Astrocyte of the cerebellum (primary cell): ENCODE results near the gene DHX36.
A peak's percentile ranks its signal among the peaks of the same experiment; 100 is the strongest.

Experiments
- DNase-seq: peaks from one replicate; pipeline ENCODE4 v3.0.0-alpha.2; 2011; ENCODE audit warnings: low read depth
- H3K4me3 ChIP-seq: 2 replicates; pipeline ENCODE4 v1.5.1; 2011; ENCODE audit warnings: mild to moderate bottlenecking, low read depth, low read length, moderate library complexity
- in situ Hi-C: cut with HindIII; loops from 2 replicates; pipeline ENCODE4 v1.10.0; 2017; ENCODE audit warnings: low sequenced_read_pairs
- TF ChIP-seq, protein P1 (sequence below): IDR thresholded peaks from 2 replicates; pipeline ENCODE4 v1.5.1; 2012; ENCODE audit warnings: low read length, low read depth, moderate library complexity, mild to moderate bottlenecking; ENCODE audit errors: missing control alignments

DHX36 gene, protein sequence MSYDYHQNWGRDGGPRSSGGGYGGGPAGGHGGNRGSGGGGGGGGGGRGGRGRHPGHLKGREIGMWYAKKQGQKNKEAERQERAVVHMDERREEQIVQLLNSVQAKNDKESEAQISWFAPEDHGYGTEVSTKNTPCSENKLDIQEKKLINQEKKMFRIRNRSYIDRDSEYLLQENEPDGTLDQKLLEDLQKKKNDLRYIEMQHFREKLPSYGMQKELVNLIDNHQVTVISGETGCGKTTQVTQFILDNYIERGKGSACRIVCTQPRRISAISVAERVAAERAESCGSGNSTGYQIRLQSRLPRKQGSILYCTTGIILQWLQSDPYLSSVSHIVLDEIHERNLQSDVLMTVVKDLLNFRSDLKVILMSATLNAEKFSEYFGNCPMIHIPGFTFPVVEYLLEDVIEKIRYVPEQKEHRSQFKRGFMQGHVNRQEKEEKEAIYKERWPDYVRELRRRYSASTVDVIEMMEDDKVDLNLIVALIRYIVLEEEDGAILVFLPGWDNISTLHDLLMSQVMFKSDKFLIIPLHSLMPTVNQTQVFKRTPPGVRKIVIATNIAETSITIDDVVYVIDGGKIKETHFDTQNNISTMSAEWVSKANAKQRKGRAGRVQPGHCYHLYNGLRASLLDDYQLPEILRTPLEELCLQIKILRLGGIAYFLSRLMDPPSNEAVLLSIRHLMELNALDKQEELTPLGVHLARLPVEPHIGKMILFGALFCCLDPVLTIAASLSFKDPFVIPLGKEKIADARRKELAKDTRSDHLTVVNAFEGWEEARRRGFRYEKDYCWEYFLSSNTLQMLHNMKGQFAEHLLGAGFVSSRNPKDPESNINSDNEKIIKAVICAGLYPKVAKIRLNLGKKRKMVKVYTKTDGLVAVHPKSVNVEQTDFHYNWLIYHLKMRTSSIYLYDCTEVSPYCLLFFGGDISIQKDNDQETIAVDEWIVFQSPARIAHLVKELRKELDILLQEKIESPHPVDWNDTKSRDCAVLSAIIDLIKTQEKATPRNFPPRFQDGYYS

DNA sequence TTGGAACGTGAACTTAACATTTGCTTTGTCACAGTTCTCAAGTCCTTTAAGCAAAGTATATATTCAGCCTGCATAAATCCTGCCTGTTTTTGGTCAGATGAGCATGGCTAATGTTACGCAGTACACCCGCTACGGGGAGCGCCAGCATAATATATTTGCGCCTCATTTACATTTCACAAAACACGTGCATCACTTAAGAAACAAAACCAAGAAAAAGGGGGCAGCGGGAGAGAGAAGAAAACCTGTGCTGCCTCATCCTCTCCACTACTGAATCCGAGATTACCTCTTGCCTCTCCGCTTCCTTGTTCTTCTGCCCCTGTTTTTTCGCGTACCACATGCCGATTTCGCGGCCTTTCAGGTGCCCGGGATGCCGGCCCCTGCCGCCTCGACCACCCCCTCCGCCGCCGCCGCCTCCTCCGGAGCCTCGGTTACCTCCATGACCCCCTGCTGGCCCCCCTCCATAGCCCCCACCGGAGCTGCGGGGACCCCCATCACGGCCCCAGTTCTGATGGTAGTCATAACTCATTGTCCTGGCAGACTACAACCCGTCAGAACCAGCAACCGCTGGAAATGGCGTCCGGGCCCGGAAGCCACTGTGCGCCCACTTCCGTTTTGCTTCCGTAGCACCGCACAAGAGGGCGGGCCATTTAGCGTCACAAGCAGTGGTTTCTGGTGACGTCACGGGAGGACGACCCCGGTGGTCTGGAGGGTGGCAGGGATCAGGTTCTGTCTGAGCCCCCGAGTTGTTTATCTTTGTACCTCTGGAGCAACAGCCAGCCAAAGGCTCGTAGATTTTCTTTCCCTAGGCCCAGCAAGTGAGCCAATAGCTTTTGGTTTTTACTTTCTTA is at the start of gene DHX36:
DHX36 (minus strand) TSS at position 597 of the 848 bp plus-strand sequence; CDS start at position 526, 71 bp downstream.
- peak; percentile 96 for DNase-seq
- peak within 1 kb of the TSS; percentile 70 for H3K4me3 ChIP-seq
- TF ChIP-seq, protein P1, sequence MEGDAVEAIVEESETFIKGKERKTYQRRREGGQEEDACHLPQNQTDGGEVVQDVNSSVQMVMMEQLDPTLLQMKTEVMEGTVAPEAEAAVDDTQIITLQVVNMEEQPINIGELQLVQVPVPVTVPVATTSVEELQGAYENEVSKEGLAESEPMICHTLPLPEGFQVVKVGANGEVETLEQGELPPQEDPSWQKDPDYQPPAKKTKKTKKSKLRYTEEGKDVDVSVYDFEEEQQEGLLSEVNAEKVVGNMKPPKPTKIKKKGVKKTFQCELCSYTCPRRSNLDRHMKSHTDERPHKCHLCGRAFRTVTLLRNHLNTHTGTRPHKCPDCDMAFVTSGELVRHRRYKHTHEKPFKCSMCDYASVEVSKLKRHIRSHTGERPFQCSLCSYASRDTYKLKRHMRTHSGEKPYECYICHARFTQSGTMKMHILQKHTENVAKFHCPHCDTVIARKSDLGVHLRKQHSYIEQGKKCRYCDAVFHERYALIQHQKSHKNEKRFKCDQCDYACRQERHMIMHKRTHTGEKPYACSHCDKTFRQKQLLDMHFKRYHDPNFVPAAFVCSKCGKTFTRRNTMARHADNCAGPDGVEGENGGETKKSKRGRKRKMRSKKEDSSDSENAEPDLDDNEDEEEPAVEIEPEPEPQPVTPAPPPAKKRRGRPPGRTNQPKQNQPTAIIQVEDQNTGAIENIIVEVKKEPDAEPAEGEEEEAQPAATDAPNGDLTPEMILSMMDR: no peak
- in situ Hi-C loops: no loop called here

GRCh38 chr3:154367221-154367620 is 42.9 kb upstream of the DHX36 start:
- TF ChIP-seq, protein P1: no peak
- H3K4me3 ChIP-seq: no peak overlapping the region
- in situ Hi-C loops: loop anchor here (10.0 kb wide), 1 partner anchor 238 kb away; no protein-coding TSS in a partner anchor
- no peak for DNase-seq

DNA sequence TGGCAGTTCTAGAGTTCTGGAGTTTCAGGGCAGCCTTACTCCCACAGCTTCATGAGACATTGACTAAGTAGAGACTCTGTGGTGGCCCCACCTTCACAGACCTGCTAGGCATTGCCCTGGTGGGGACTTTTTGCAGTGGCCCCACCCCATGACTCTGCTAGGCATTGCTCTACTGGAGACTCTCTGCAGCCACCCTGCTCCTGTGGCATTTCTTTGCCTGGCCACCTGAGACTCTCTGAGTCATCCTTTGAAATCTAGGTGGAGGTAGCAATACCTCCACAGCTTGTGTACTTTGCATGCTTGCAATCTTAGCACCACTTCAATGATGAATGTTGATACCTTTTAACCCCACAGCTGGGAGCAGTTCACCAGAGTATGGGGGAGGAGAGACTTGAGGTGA is 40.6 kb upstream of the DHX36 start:
- in situ Hi-C loops: loop anchor here (10.0 kb wide), 1 partner anchor 240 kb away; no protein-coding TSS in a partner anchor
- DNase-seq: no peak
- no peak overlapping the region for H3K4me3 ChIP-seq
- TF ChIP-seq, protein P1: no peak

DNA sequence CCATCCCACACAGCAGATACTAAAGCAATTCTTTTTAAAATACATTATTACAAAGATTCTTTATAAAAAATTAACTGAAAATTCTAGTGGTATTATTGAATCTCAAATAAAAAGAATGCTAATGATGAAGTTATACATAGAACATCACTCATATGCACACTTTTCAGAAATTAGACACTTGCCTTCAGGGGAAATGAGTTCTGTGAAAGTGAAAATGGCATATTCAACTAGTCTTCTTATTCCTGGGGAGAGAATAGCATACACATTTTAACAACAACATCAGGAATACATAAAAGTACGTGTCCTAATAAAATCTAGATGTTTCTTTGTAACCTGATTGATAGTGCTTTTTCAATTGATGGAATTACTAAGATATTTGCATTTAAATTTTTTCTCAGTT is 36.8 kb upstream of the DHX36 start:
- DNase-seq: no peak
- TF ChIP-seq, protein P1: no peak
- in situ Hi-C loops: loop anchor here (10.0 kb wide), 1 partner anchor 244 kb away; no protein-coding TSS in a partner anchor
- no peak overlapping the region for H3K4me3 ChIP-seq

DNA sequence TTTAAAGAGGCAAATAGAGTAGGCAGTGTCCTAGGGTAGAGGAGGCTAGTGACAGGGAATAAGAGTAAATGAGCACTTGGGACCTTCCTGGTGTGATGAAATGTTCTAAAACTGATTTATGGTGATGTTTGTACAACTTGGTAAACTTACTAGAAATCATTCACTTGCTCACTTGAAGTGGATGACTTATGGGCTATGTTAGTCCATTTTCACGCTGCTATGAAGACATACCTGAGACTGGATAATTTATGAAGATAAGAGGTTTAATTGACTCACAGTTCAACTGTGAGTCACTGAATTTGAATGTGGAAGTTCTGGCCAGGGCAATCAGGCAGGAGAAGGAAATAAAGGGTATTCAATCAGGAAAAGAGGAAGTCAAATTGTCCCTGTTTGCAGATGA is 31.7 kb upstream of the DHX36 start:
- no peak for DNase-seq
- no peak overlapping the region for H3K4me3 ChIP-seq
- in situ Hi-C loops: no loop called here
- TF ChIP-seq, protein P1: no peak
